Neural cell (in vitro differentiated cells): ENCODE measurements around the gene SRP68. TPM values are rescaled to one million over a fixed set of nuclear protein-coding genes. Genes with fewer than 3 reads are reported as not detected.

Experiments
- H2AFZ ChIP-seq: fragments of 200-600, 300-800 bp; sonication (generic), shearing (Covaris generic); 2 replicates; pipeline ENCODE4 v1.6.0; 2014; ENCODE audit warnings: low read depth, mild to moderate bottlenecking, antibody characterized with exemption, low read length, moderate library complexity
- H3F3A ChIP-seq: fragments of 200-600 bp; shearing (Covaris generic); 2 replicates; pipeline ENCODE4 v1.6.1; 2016; ENCODE audit warnings: mild to moderate bottlenecking, moderate library complexity, mixed read lengths, antibody characterized with exemption, low read length; ENCODE audit not compliant: insufficient read depth, poor library complexity, severe bottlenecking
- H3K27ac ChIP-seq: fragments of 200-600, 300-800 bp; sonication (generic), shearing (Covaris generic); 2 replicates; pipeline ENCODE4 v1.5.1; 2014; ENCODE audit warnings: mild to moderate bottlenecking, low read length, moderate library complexity
- H3K27me3 ChIP-seq: fragments of 300-800, 200-600 bp; sonication (generic), shearing (Covaris generic); 2 replicates; pipeline ENCODE4 v1.6.0; 2014; ENCODE audit warnings: mild to moderate bottlenecking, low read depth, low read length, moderate library complexity; ENCODE audit not compliant: insufficient read depth
- H3K36me3 ChIP-seq: fragments of 300-800, 200-600 bp; sonication (generic), shearing (Covaris generic); 2 replicates; pipeline ENCODE4 v1.5.1; 2014; ENCODE audit warnings: mild to moderate bottlenecking, antibody characterized with exemption, low read length, moderate library complexity; ENCODE audit not compliant: insufficient read depth
- H3K4me2 ChIP-seq: fragments of 300-800, 200-600 bp; sonication (generic), shearing (Covaris generic); 2 replicates; pipeline ENCODE4 v1.6.0; 2014; ENCODE audit warnings: mild to moderate bottlenecking, low read length
- H3K4me3 ChIP-seq: fragments of 300-800, 200-600 bp; sonication (generic), shearing (Covaris generic); 2 replicates; pipeline ENCODE4 v1.5.1; 2014; ENCODE audit warnings: mild to moderate bottlenecking, low read length, moderate library complexity
- H3K79me2 ChIP-seq: fragments of 200-600 bp; shearing (Covaris generic); replicated peaks from 2 replicates; pipeline ENCODE4 v1.6.0; 2014; ENCODE audit warnings: mild to moderate bottlenecking, low read length, moderate library complexity; ENCODE audit not compliant: insufficient read depth
- H3K9ac ChIP-seq: fragments of 300-800, 200-600 bp; sonication (generic), shearing (Covaris generic); 2 replicates; pipeline ENCODE4 v1.6.1; 2016; ENCODE audit warnings: mild to moderate bottlenecking, low read length, mixed read lengths
- H3K9me2 ChIP-seq: fragments of 200-600 bp; shearing (Covaris generic); 2 replicates; pipeline ENCODE4 v1.6.1; 2016; ENCODE audit warnings: mild to moderate bottlenecking, low read length, mixed read lengths; ENCODE audit not compliant: insufficient read depth
- H3K9me3 ChIP-seq: fragments of 200-600, 300-800 bp; sonication (generic), shearing (Covaris generic); 2 replicates; pipeline ENCODE4 v1.6.1; 2016; ENCODE audit warnings: mild to moderate bottlenecking, mixed run types, low read length, moderate library complexity, mixed read lengths
- H4K20me1 ChIP-seq: fragments of 200-600 bp; shearing (Covaris generic); 2 replicates; pipeline ENCODE4 v1.6.1; 2016; ENCODE audit warnings: mild to moderate bottlenecking, mixed run types; ENCODE audit not compliant: insufficient read depth
- CTCF ChIP-seq: fragments of 450-650 bp; IDR thresholded peaks from 2 replicates; pipeline ENCODE4 v1.5.1; 2014; ENCODE audit warnings: antibody characterized with exemption, mild to moderate bottlenecking, moderate library complexity; ENCODE audit not compliant: poor library complexity, severe bottlenecking
- EP300 ChIP-seq: fragments of 450-650 bp; conservative IDR thresholded peaks from 2 replicates; pipeline ENCODE4 v1.6.1; 2014; ENCODE audit warnings: antibody characterized with exemption, mild to moderate bottlenecking, moderate library complexity; ENCODE audit not compliant: poor library complexity, severe bottlenecking
- EZH2 ChIP-seq: fragments of 200-600, 300-800 bp; shearing (Covaris generic), sonication (generic); IDR thresholded peaks from 2 replicates; pipeline ENCODE4 v1.6.1; 2014; ENCODE audit warnings: antibody characterized with exemption, low read length, borderline replicate concordance, mild to moderate bottlenecking; ENCODE audit not compliant: insufficient read depth, poor library complexity, severe bottlenecking
- MXI1 ChIP-seq: fragments of 450-650 bp; conservative IDR thresholded peaks from 2 replicates; pipeline ENCODE4 v1.6.1; 2014; ENCODE audit warnings: antibody characterized with exemption, mild to moderate bottlenecking; ENCODE audit not compliant: poor library complexity, severe bottlenecking
- POLR2AphosphoS5 ChIP-seq: IDR thresholded peaks from 2 replicates; pipeline ENCODE4 v1.6.1; 2012
- RAD21 ChIP-seq: fragments of 450-650 bp; conservative IDR thresholded peaks from 2 replicates; pipeline ENCODE4 v1.6.1; 2014; ENCODE audit warnings: antibody characterized with exemption, mild to moderate bottlenecking, moderate library complexity
- REST ChIP-seq: IDR thresholded peaks from 2 replicates; pipeline ENCODE4 v1.6.1; 2012; ENCODE audit warnings: borderline replicate concordance
- SMC3 ChIP-seq: fragments of 450-650 bp; conservative IDR thresholded peaks from 2 replicates; pipeline ENCODE4 v1.6.1; 2014; ENCODE audit warnings: antibody characterized with exemption, mild to moderate bottlenecking, moderate library complexity; ENCODE audit not compliant: poor library complexity
- TAF1 ChIP-seq: IDR thresholded peaks from 2 replicates; pipeline ENCODE4 v1.6.1; 2012; ENCODE audit warnings: low read depth
- polyA plus RNA-seq: library from polyadenylated mRNA; depleted of rRNA; stranded (reverse); fragments of >200 nt; gene quantifications from 2 replicates; pipeline ENCODE4 v1.2.3, GENCODE V29; 2014

The SRP68 gene
- polyA plus RNA-seq, 1 donor from 2014 or later: 26.3 TPM

- no peaks in the 10 kb centered on the region for H3F3A ChIP-seq
- no peaks in the 10 kb centered on the region for H3K9me3 ChIP-seq
- no peak overlapping the region for H2AFZ ChIP-seq
- no peaks in the 10 kb centered on the region for H3K9me2 ChIP-seq
- H3K79me2 ChIP-seq: no peaks in the 10 kb centered on the region
- H3K36me3 ChIP-seq: no peaks in the 10 kb centered on the region
- no peak overlapping the region for H3K4me2 ChIP-seq
- no peaks in the 10 kb centered on the region for H4K20me1 ChIP-seq
- H3K27ac ChIP-seq: no peak overlapping the region
- no peaks in the 10 kb centered on the region for H3K27me3 ChIP-seq
- H3K9ac ChIP-seq: no peak overlapping the region
- H3K4me3 ChIP-seq: no peak overlapping the region
- TF ChIP-seq SMC3: no peak
- TF ChIP-seq TAF1: no peak
- no peak for TF ChIP-seq EP300
- TF ChIP-seq EZH2: no peak
- TF ChIP-seq RAD21: no peak
- no peak for TF ChIP-seq MXI1
- no peak for TF ChIP-seq CTCF
- no peak for TF ChIP-seq REST
- no peak for TF ChIP-seq POLR2AphosphoS5
These were observed 42.9 kb upstream of the SRP68 start for GRCh38 chr17:76115138-76115754.

GRCh38 chr17:76111956-76112355 is 39.6 kb upstream of the SRP68 start:
- Histone ChIP-seq H2AFZ (no peak overlapping the region), H3K27ac (no peak overlapping the region), H4K20me1 (no peaks in the 10 kb centered on the region), H3K4me2 (no peak overlapping the region), H3F3A (no peaks in the 10 kb centered on the region), H3K9me3 (no peaks in the 10 kb centered on the region), H3K36me3 (no peaks in the 10 kb centered on the region), H3K9me2 (no peaks in the 10 kb centered on the region), H3K27me3 (no peaks in the 10 kb centered on the region), H3K9ac (no peak overlapping the region), H3K4me3 (no peak overlapping the region), H3K79me2 (no peaks in the 10 kb centered on the region)
- TF ChIP-seq EZH2: no peak
- TF ChIP-seq CTCF: no peak
- TF ChIP-seq POLR2AphosphoS5: no peak
- no peak for TF ChIP-seq MXI1
- no peak for TF ChIP-seq SMC3
- TF ChIP-seq REST: no peak
- no peak for TF ChIP-seq RAD21
- no peak for TF ChIP-seq EP300
- no peak for TF ChIP-seq TAF1
